ENCODE data around the gene NNAT. TPM values are rescaled to one million over a fixed set of nuclear protein-coding genes. Genes with fewer than 3 reads are reported as not detected.
A peak's percentile ranks its signal among the peaks of the same experiment; 100 is the strongest.

Gene NNAT
- total and polyA plus RNA-seq, 2 of the 8 experiments (the other 6 are each of a cell fraction or from before 2014, with no cell fraction given): 66.8 to 175 TPM

- TF ChIP-seq ASH2L (IDR thresholded peaks at IDR 0.05; ENCODE audit: low read length): peak; percentile 15
- no peak for TF ChIP-seq SP4 (IDR thresholded peaks at IDR 0.05; ENCODE audit: low read length)
- TF ChIP-seq RXRA (IDR thresholded peaks at IDR 0.05; ENCODE audit: insufficient read depth, low read depth, low read length): no peak
- TF ChIP-seq KDM1A (IDR thresholded peaks at IDR 0.05; ENCODE audit: borderline replicate concordance, low read length): no peak
These were observed at the start of gene NNAT (continued) for GRCh38 chr20:37521061-37521771.
